Trophoblast cell (in vitro differentiated cells and primary cell): ENCODE data around the gene DCTN4.

Experiments
- DNase-seq, 2 donors: peaks; one replicate each; pipeline ENCODE4 v3.0.0-alpha.2; 2016
- H2AFZ ChIP-seq: 2 replicates; pipeline ENCODE4 v1.6.1; 2013; ENCODE audit warnings: low read length, moderate library complexity, mild to moderate bottlenecking; ENCODE audit not compliant: insufficient read depth, poor library complexity
- H2AK5ac ChIP-seq: 2 replicates; pipeline ENCODE4 v1.6.1; 2013; ENCODE audit warnings: mild to moderate bottlenecking, low read length
- H2BK120ac ChIP-seq: 2 replicates; pipeline ENCODE4 v1.6.1; 2013; ENCODE audit warnings: low read length, mild to moderate bottlenecking, moderate library complexity; ENCODE audit not compliant: insufficient read depth, poor library complexity
- H2BK12ac ChIP-seq: 2 replicates; pipeline ENCODE4 v1.6.1; 2013; ENCODE audit warnings: mild to moderate bottlenecking, low read length, moderate library complexity
- H2BK5ac ChIP-seq: 2 replicates; pipeline ENCODE4 v1.6.1; 2013; ENCODE audit warnings: low read length, low read depth, moderate library complexity, mild to moderate bottlenecking; ENCODE audit not compliant: poor library complexity
- H3K14ac ChIP-seq: 2 replicates; pipeline ENCODE4 v1.6.1; 2013; ENCODE audit warnings: mild to moderate bottlenecking, low read length
- H3K18ac ChIP-seq: 2 replicates; pipeline ENCODE4 v1.6.1; 2013; ENCODE audit warnings: mild to moderate bottlenecking, low read length
- H3K23ac ChIP-seq: 2 replicates; pipeline ENCODE4 v1.6.1; 2013; ENCODE audit warnings: low read length
- H3K27ac ChIP-seq: 2 replicates; pipeline ENCODE4 v1.5.1; 2013; ENCODE audit warnings: low read depth, mild to moderate bottlenecking, inconsistent platforms, low read length, moderate library complexity
- H3K27me3 ChIP-seq: 2 replicates; pipeline ENCODE4 v1.6.1; 2013; ENCODE audit warnings: inconsistent platforms, mild to moderate bottlenecking, low read length, moderate library complexity; ENCODE audit not compliant: insufficient read depth
- H3K36me3 ChIP-seq, 2 experiments: 1 replicate in 1 of 2; 2 replicates in 1 of 2; pipeline ENCODE4 v1.6.1; 2013; ENCODE audit warnings: low read length in 2 of 2, mild to moderate bottlenecking in 2 of 2, moderate library complexity in 1 of 2; ENCODE audit not compliant: insufficient read depth in 2 of 2, control insufficient read depth in 1 of 2
- H3K4ac ChIP-seq: 2 replicates; pipeline ENCODE4 v1.6.1; 2013; ENCODE audit warnings: low read depth, mild to moderate bottlenecking, low read length, moderate library complexity
- H3K4me1 ChIP-seq, 2 experiments: 1 replicate in 1 of 2; 2 replicates in 1 of 2; pipeline ENCODE4 v1.6.1; 2013; ENCODE audit warnings: low read length in 2 of 2, mild to moderate bottlenecking in 2 of 2, moderate library complexity in 1 of 2; ENCODE audit not compliant: insufficient read depth in 2 of 2, control insufficient read depth in 1 of 2
- H3K4me2 ChIP-seq: 2 replicates; pipeline ENCODE4 v1.6.1; 2013; ENCODE audit warnings: inconsistent platforms, mild to moderate bottlenecking, low read length, moderate library complexity
- H3K4me3 ChIP-seq: 2 replicates; pipeline ENCODE4 v1.5.1; 2013; ENCODE audit warnings: mild to moderate bottlenecking, low read depth, low read length, inconsistent platforms
- H3K79me1 ChIP-seq: one replicate; pipeline ENCODE4 v1.6.1; 2013; ENCODE audit warnings: low read length
- H3K79me2 ChIP-seq: 2 replicates; pipeline ENCODE4 v1.6.1; 2013; ENCODE audit warnings: low read length, mild to moderate bottlenecking; ENCODE audit not compliant: control insufficient read depth, insufficient read depth, poor library complexity
- H3K9ac ChIP-seq: 2 replicates; pipeline ENCODE4 v1.6.1; 2013; ENCODE audit warnings: mild to moderate bottlenecking, low read length
- H3K9me3 ChIP-seq: 2 replicates; pipeline ENCODE4 v1.6.1; 2013; ENCODE audit warnings: low read depth, mild to moderate bottlenecking, control low read depth, inconsistent platforms, low read length; ENCODE audit not compliant: insufficient read depth
- H4K12ac ChIP-seq: 2 replicates; pipeline ENCODE4 v1.6.1; 2013; ENCODE audit warnings: low read depth, mild to moderate bottlenecking, low read length, moderate library complexity
- H4K8ac ChIP-seq: 2 replicates; pipeline ENCODE4 v1.6.1; 2013; ENCODE audit warnings: low read depth, mild to moderate bottlenecking, low read length, moderate library complexity
- H4K91ac ChIP-seq: one replicate; pipeline ENCODE4 v1.6.1; 2013; ENCODE audit warnings: low read depth, mild to moderate bottlenecking, low read length, moderate library complexity
- whole genome bisulfite sequencing: extraction: QIAGEN DNeasy Blood & Tissue Kit; methylation state at CpG from one replicate; pipeline ENCODE4 v1.1.7; 2013; ENCODE audit warnings: missing lambda C conversion rate; ENCODE audit not compliant: insufficient read length, insufficient coverage; ENCODE audit errors: extremely low coverage; 5-methylcytosine and 5-hydroxymethylcytosine counted together

DCTN4 gene

GRCh38 chr5:150690760-150691159 is 68.1 kb downstream of the DCTN4 start:
- WGBS: 100% methylated on average over 1 of the region's 6 CpGs
- H3K79me2 ChIP-seq: no peaks in the 10 kb centered on the region
- no peak overlapping the region for H3K23ac ChIP-seq
- H2BK120ac ChIP-seq: no peak overlapping the region
- H3K18ac ChIP-seq: no peak overlapping the region
- no peaks in the 10 kb centered on the region for H3K9me3 ChIP-seq
- no peak overlapping the region for H3K4ac ChIP-seq
- DNase-seq: no peak
- no peak overlapping the region for H3K4me3 ChIP-seq
- H3K27me3 ChIP-seq: no peaks in the 10 kb centered on the region
- no peak overlapping the region for H2BK5ac ChIP-seq
- no peaks in the 10 kb centered on the region for H3K79me1 ChIP-seq
- H2AFZ ChIP-seq: no peak overlapping the region
- H4K8ac ChIP-seq: no peak overlapping the region
- H3K4me2 ChIP-seq: no peak overlapping the region
- no peak overlapping the region for H4K12ac ChIP-seq
- H2AK5ac ChIP-seq: no peak overlapping the region
- H3K14ac ChIP-seq: no peak overlapping the region
- no peak overlapping the region for H3K9ac ChIP-seq
- no peak overlapping the region for H4K91ac ChIP-seq
- no peaks in the 10 kb centered on the region for H3K4me1 ChIP-seq
- no peak overlapping the region for H3K27ac ChIP-seq
- H3K36me3 ChIP-seq: peaks cover 19 to 42% of the 10 kb centered on the region in 2 experiments
- H2BK12ac ChIP-seq: no peak overlapping the region

- H3K4me1 ChIP-seq: no peaks in the 10 kb centered on the region
- no peak overlapping the region for H3K4ac ChIP-seq
- H3K36me3 ChIP-seq: peaks cover 11 to 29% of the 10 kb centered on the region in 2 experiments
- H4K8ac ChIP-seq: no peak overlapping the region
- no CpG with 5 or more reads among the region's 1 CpG for WGBS
- H2AK5ac ChIP-seq: no peak overlapping the region
- no peak overlapping the region for H2BK120ac ChIP-seq
- H3K79me2 ChIP-seq: no peaks in the 10 kb centered on the region
- no peaks in the 10 kb centered on the region for H3K9me3 ChIP-seq
- H3K79me1 ChIP-seq: no peaks in the 10 kb centered on the region
- H3K14ac ChIP-seq: no peak overlapping the region
- no peak for DNase-seq
- no peak overlapping the region for H3K23ac ChIP-seq
- H2BK5ac ChIP-seq: no peak overlapping the region
- H3K4me3 ChIP-seq: no peak overlapping the region
- no peak overlapping the region for H3K4me2 ChIP-seq
- H2AFZ ChIP-seq: no peak overlapping the region
- H3K27ac ChIP-seq: no peak overlapping the region
- no peak overlapping the region for H4K12ac ChIP-seq
- no peak overlapping the region for H2BK12ac ChIP-seq
- H3K9ac ChIP-seq: no peak overlapping the region
- H3K27me3 ChIP-seq: no peaks in the 10 kb centered on the region
- no peak overlapping the region for H4K91ac ChIP-seq
- H3K18ac ChIP-seq: no peak overlapping the region
These were observed 69.7 kb downstream of the DCTN4 start for GRCh38 chr5:150689120-150689519.

- H3K36me3 ChIP-seq: peaks cover 7 to 13% of the 10 kb centered on the region in 2 experiments
- H3K4ac ChIP-seq: no peak overlapping the region
- peaks cover 11% of the 10 kb centered on the region for H3K79me2 ChIP-seq
- no peak overlapping the region for H4K91ac ChIP-seq
- H2BK12ac ChIP-seq: no peak overlapping the region
- no peak overlapping the region for H3K18ac ChIP-seq
- H3K9ac ChIP-seq: no peak overlapping the region
- no peaks in the 10 kb centered on the region for H3K9me3 ChIP-seq
- no peak overlapping the region for H2AFZ ChIP-seq
- no peak for DNase-seq
- no peak overlapping the region for H4K8ac ChIP-seq
- H3K27ac ChIP-seq: no peak overlapping the region
- H3K4me2 ChIP-seq: no peak overlapping the region
- H2BK120ac ChIP-seq: no peak overlapping the region
- H3K23ac ChIP-seq: no peak overlapping the region
- H3K4me1 ChIP-seq: peaks cover 13 to 20% of the 10 kb centered on the region in 2 experiments
- H3K14ac ChIP-seq: no peak overlapping the region
- H3K79me1 ChIP-seq: peaks cover 22% of the 10 kb centered on the region
- H4K12ac ChIP-seq: no peak overlapping the region
- no peak overlapping the region for H2BK5ac ChIP-seq
- WGBS: no CpG with 5 or more reads among the region's 9 CpGs
- no peak overlapping the region for H2AK5ac ChIP-seq
- no peaks in the 10 kb centered on the region for H3K27me3 ChIP-seq
- no peak overlapping the region for H3K4me3 ChIP-seq
These were observed 82.2 kb downstream of the DCTN4 start for GRCh38 chr5:150676578-150676977.

- no peak overlapping the region for H3K4me3 ChIP-seq
- no peak overlapping the region for H3K18ac ChIP-seq
- no peak overlapping the region for H3K23ac ChIP-seq
- H3K27me3 ChIP-seq: no peaks in the 10 kb centered on the region
- no peak overlapping the region for H3K27ac ChIP-seq
- H4K12ac ChIP-seq: no peak overlapping the region
- peaks cover 16 to 31% of the 10 kb centered on the region in 2 experiments for H3K4me1 ChIP-seq
- H3K9ac ChIP-seq: no peak overlapping the region
- H3K9me3 ChIP-seq: no peaks in the 10 kb centered on the region
- peaks cover 11% of the 10 kb centered on the region for H3K79me2 ChIP-seq
- peaks cover 24% of the 10 kb centered on the region for H3K79me1 ChIP-seq
- H3K36me3 ChIP-seq: peaks cover 7 to 13% of the 10 kb centered on the region in 2 experiments
- H2BK120ac ChIP-seq: no peak overlapping the region
- H2BK12ac ChIP-seq: no peak overlapping the region
- no peak overlapping the region for H2AK5ac ChIP-seq
- no CpG with 5 or more reads among the region's 6 CpGs for WGBS
- no peak overlapping the region for H4K8ac ChIP-seq
- H3K4me2 ChIP-seq: no peak overlapping the region
- DNase-seq: no peak
- no peak overlapping the region for H2BK5ac ChIP-seq
- H3K14ac ChIP-seq: no peak overlapping the region
- H2AFZ ChIP-seq: no peak overlapping the region
- no peak overlapping the region for H4K91ac ChIP-seq
- H3K4ac ChIP-seq: no peak overlapping the region
These were observed 83.7 kb downstream of the DCTN4 start for GRCh38 chr5:150675069-150675468.
